Measurements from ENCODE around the gene GPER1. TPM values are rescaled to one million over a fixed set of nuclear protein-coding genes. Genes with fewer than 3 reads are reported as not detected.

The GPER1 gene
- total RNA-seq, 2 donors from 2014 or later: 5.7 to 8.2 TPM

GRCh38 chr7:1098243-1099153 lies 10.6 kb downstream of the GPER1 start:
- intact Hi-C loops (cut with DNase I): no loop called here
- Histone ChIP-seq H3K27me3 (no peaks in the 10 kb centered on the region), H3K9ac (ENCODE audit: low read depth in 2 of 2, low read length in 2 of 2) (no peak overlapping the region), H3K9me3 (no peaks in the 10 kb centered on the region), H3K36me3 (no peaks in the 10 kb centered on the region), H3K4me1 (no peaks in the 10 kb centered on the region), H3K27ac (no peak overlapping the region), H3K4me3 (no peak overlapping the region)
- no peak for DNase-seq
- TF ChIP-seq CTCF (IDR thresholded peaks at IDR 0.05): no peak

- Histone ChIP-seq H3K27me3 (no peaks in the 10 kb centered on the region), H3K4me1 (no peaks in the 10 kb centered on the region), H3K9ac (ENCODE audit: low read depth in 2 of 2, low read length in 2 of 2) (no peak overlapping the region), H3K4me3 (no peak overlapping the region), H3K36me3 (no peaks in the 10 kb centered on the region), H3K9me3 (no peaks in the 10 kb centered on the region), H3K27ac (no peak overlapping the region)
- TF ChIP-seq CTCF (IDR thresholded peaks at IDR 0.05): no peak
- intact Hi-C loops (cut with DNase I): no loop called here
- DNase-seq: no peak
These were observed 11.2 kb downstream of the GPER1 start for GRCh38 chr7:1099154-1099542.

GRCh38 chr7:1099637-1100036 lies 11.7 kb downstream of the GPER1 start:
- no peak for DNase-seq
- intact Hi-C loops (cut with DNase I): no loop called here
- Histone ChIP-seq H3K36me3 (no peaks in the 10 kb centered on the region), H3K27ac (no peak overlapping the region), H3K4me1 (no peaks in the 10 kb centered on the region), H3K4me3 (no peak overlapping the region), H3K9ac (ENCODE audit: low read depth in 2 of 2, low read length in 2 of 2) (no peak overlapping the region), H3K9me3 (no peaks in the 10 kb centered on the region), H3K27me3 (no peaks in the 10 kb centered on the region)
- no peak for TF ChIP-seq CTCF (IDR thresholded peaks at IDR 0.05)

- H3K4me1 ChIP-seq: no peaks in the 10 kb centered on the region
- H3K36me3 ChIP-seq: no peaks in the 10 kb centered on the region
- no peaks in the 10 kb centered on the region for H3K9me3 ChIP-seq
- H3K27ac ChIP-seq: no peak overlapping the region
- intact Hi-C loops (cut with DNase I): no loop called here
- TF ChIP-seq CTCF (IDR thresholded peaks at IDR 0.05): no peak
- no peak for DNase-seq
- no peaks in the 10 kb centered on the region for H3K27me3 ChIP-seq
- H3K9ac ChIP-seq (ENCODE audit: low read depth in 2 of 2, low read length in 2 of 2): no peak overlapping the region
- H3K4me3 ChIP-seq: no peak overlapping the region
These were observed 12.5 kb downstream of the GPER1 start for GRCh38 chr7:1100386-1100785.

GRCh38 chr7:1100834-1101562 lies 13.1 kb downstream of the GPER1 start:
- intact Hi-C loops (cut with DNase I): no loop called here
- no peaks in the 10 kb centered on the region for H3K36me3 ChIP-seq
- TF ChIP-seq CTCF (IDR thresholded peaks at IDR 0.05): no peak

More at GRCh38 chr7:1100834-1101562, 13.1 kb downstream of the GPER1 start:
- H3K4me3 ChIP-seq: no peak overlapping the region
- DNase-seq: no peak
- no peak overlapping the region for H3K9ac ChIP-seq (ENCODE audit: low read depth in 2 of 2, low read length in 2 of 2)
- H3K27me3 ChIP-seq: no peaks in the 10 kb centered on the region
- H3K9me3 ChIP-seq: no peaks in the 10 kb centered on the region
- H3K27ac ChIP-seq: no peak overlapping the region
- no peaks in the 10 kb centered on the region for H3K4me1 ChIP-seq

Data from colonic mucosa (tissue), 4 donors.